ENCODE results near the gene CAMTA2. TPM values are rescaled to one million over a fixed set of nuclear protein-coding genes. Genes with fewer than 3 reads are reported as not detected.
A peak's percentile ranks its signal among the peaks of the same experiment; 100 is the strongest.

The CAMTA2 gene
- polyA plus RNA-seq, 2 of the 4 experiments (the other 2 are of a cell fraction) = 12.4 to 30.3 TPM

- DNase-seq (ENCODE audit: low read depth in 1 of 2, low spot score in 1 of 2) (no peak), ATAC-seq (no peak), FAIRE-seq (no peak)
- H3K4me2 ChIP-seq = peak overlapping the region; percentile 84; the same call in 2 of the 3 replicates
- ChIA-PET CTCF (interaction anchor here (1.2 to 11.2 kb wide), 7 partner anchors 10 to 93 kb away, joined by 3 to 148 read pairs (median 7); partner anchors contain the start of genes CAMTA2 and CHRNE), POLR2A (interaction anchor here (0.8 to 2.0 kb wide), 3 partner anchors 17 to 30 kb away, joined by 3 to 10 read pairs (median 8); partner anchors contain the start of genes CAMTA2, RNF167 and SLC25A11)
- TF ChIP-seq MAFK (IDR thresholded peaks at IDR 0.05; ENCODE audit: partially characterized antibody) (no peak), CEBPB (IDR thresholded peaks at IDR 0.05) (no peak), ESRRA (IDR thresholded peaks at IDR 0.05; ENCODE audit: borderline replicate concordance, low read length) (no peak), FOXS1 (CRISPR knock-in tag; IDR thresholded peaks at IDR 0.05) (no peak), POLR2AphosphoS2 (conservative IDR thresholded peaks at IDR 0.05; ENCODE audit: low read length) (no peak), MYC (IDR thresholded peaks at IDR 0.05; ENCODE audit: borderline replicate concordance, low read length) (no peak), KDM5A (IDR thresholded peaks at IDR 0.05) (no peak), RARB (CRISPR knock-in tag; IDR thresholded peaks at IDR 0.05) (no peak), RAD21 (conservative IDR thresholded peaks at IDR 0.05 in 1 of 2, IDR thresholded peaks at IDR 0.05 in 1 of 2) (no peak), NPAS2 (CRISPR knock-in tag; IDR thresholded peaks at IDR 0.05; ENCODE audit: borderline replicate concordance) (no peak), ATOH8 (CRISPR knock-in tag; IDR thresholded peaks at IDR 0.05; ENCODE audit: low read depth) (no peak), CTCF (IDR thresholded peaks at IDR 0.05) (no peak), JUNB (IDR thresholded peaks at IDR 0.05) (no peak), HEYL (CRISPR knock-in tag; IDR thresholded peaks at IDR 0.05) (no peak), JUN (IDR thresholded peaks at IDR 0.05) (no peak), CHD4 (IDR thresholded peaks at IDR 0.05; ENCODE audit: borderline replicate concordance) (no peak), EHF (CRISPR knock-in tag; IDR thresholded peaks at IDR 0.05) (no peak)
- H3K27ac ChIP-seq = peak overlapping the region; percentile 91 to 95; a peak in 4 of 6 replicates
- H3K4me1 ChIP-seq = peaks cover 21% of the 10 kb centered on the region
- no peak overlapping the region for H3K4me3 ChIP-seq
- WGBS (ENCODE audit: missing lambda C conversion rate) = 91% methylated on average over 16 of the region's 16 CpGs
- no peaks in the 10 kb centered on the region for H3K9me3 ChIP-seq
These were observed 17.8 kb downstream of the CAMTA2 start for GRCh38 chr17:4969551-4970173.

- Histone ChIP-seq H3K4me1 (peaks cover 21% of the 10 kb centered on the region), H3K4me2 (peak overlapping the region; percentile 84), H3K4me3 (peak overlapping the region; percentile 63), H3K9me3 (no peaks in the 10 kb centered on the region), H3K27ac (peak overlapping the region; percentile 91 to 95)
- POLR2A ChIA-PET = interaction anchor here (2.0 to 6.2 kb wide), 2 partner anchors 17 to 18 kb away, joined by 8 to 78 read pairs; partner anchors contain the start of genes CAMTA2 and ENO3
- DNase-seq (ENCODE audit: low read depth in 1 of 2, low spot score in 1 of 2) (peak; percentile 26 to 49), FAIRE-seq (no peak), ATAC-seq (no peak)
- CTCF ChIA-PET = interaction anchor here (1.2 to 11.2 kb wide), 6 partner anchors 11 to 93 kb away, joined by 4 to 148 read pairs (median 38); partner anchors contain the start of genes CAMTA2 and ENO3
- no peak for TF ChIP-seq PHF8 (IDR thresholded peaks at IDR 0.05; ENCODE audit: borderline replicate concordance, low read depth)
- TF ChIP-seq ESRRA (IDR thresholded peaks at IDR 0.05; ENCODE audit: borderline replicate concordance, low read length) = no peak
- no peak for TF ChIP-seq BCL3 (IDR thresholded peaks at IDR 0.05)
- TF ChIP-seq CBX2 (IDR thresholded peaks at IDR 0.05; ENCODE audit: borderline replicate concordance, low read depth) = no peak
- no peak for TF ChIP-seq JUNB (IDR thresholded peaks at IDR 0.05)
- no peak for TF ChIP-seq TFCP2L1 (CRISPR knock-in tag; IDR thresholded peaks at IDR 0.05)
- TF ChIP-seq HOXB5 (CRISPR knock-in tag; IDR thresholded peaks at IDR 0.05) = no peak
- 91% methylated on average over 15 of the region's 15 CpGs for WGBS (ENCODE audit: missing lambda C conversion rate)
These were observed 18.4 kb downstream of the CAMTA2 start for GRCh38 chr17:4969047-4969550.

Data from A549 (cell line).